GM21529 (cell line): ENCODE data around the gene IL15RA.
"Not testable (repeated sequence)": the region's sequence is repeated elsewhere in the genome, so short reads cannot be mapped to it uniquely, and the experiment has no call there.

Source experiments
- ATAC-seq: cut with Tn5 transposase; IDR thresholded peaks from one replicate; pipeline ENCODE4 v1.9.1; 2021; ENCODE audit not compliant: unreplicated experiment

Gene IL15RA

GRCh38 chr10:5951721-5952407 is 25.5 kb downstream of the IL15RA start:
- ATAC-seq = no peak

DNA sequence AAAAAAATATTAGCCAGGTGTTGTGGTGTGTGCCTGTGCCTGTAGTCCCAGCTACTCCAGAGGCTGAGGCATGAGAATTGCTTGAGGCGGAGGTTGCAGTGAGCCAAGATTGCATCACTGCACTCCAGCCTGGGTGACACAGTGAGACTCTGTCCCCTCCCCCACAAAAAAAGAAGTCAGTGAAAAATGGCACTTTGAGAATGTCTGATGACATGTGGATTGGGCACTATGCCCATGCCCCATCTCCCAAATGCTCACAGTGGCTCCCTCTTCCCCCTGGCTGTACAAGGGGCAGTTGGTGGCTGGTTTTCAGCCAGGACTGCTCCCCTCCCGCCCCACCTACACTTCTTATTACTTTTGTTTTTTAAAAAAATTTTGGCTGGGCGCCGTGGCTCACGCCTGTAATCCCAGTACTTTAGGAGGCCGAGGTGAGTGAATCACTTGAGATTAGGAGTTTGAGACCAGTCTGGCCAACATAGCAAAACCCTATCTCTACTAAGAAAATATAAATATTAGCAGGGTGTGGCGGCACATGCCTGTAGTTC is 26.1 kb downstream of the IL15RA start:
- ATAC-seq = no peak

DNA sequence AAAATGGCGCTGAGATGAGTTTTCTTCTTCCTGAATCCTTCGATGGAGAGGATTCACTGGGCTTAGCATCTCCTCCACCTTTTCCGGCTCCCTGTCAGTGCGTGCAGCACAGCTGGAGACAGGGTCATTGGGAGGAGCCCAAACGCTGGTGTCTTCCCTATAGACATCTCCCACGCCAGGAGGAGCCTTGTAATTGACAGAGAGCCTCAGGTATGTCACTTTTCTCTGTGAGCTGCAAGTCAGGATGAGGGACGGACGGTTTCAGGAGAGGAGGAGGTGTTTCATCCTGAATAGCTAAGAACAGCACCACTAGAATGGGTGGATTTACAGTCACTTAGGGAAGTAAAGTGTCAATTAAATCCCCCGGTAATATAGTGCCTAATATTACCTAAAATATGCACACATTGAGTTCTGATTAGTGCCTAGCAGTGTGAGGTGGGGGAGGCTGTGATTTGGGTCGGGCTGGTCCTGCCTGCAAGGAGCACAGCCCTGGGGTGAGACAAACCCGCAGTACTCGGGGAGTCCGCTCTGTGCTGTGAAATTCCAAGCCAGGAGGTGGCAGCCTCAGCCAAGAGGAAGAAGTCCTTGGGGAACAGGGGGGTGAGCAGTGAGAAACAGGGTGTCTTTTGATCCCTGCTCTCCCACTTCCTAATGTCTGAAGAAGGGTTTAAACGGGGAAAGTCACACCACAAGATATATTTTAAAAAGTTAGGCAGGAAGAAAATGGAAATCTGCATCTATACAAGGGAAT is 28.2 kb downstream of the IL15RA start:
- ATAC-seq = no peak

GRCh38 chr10:5948208-5948585 is 29.1 kb downstream of the IL15RA start:
- no peak for ATAC-seq

DNA sequence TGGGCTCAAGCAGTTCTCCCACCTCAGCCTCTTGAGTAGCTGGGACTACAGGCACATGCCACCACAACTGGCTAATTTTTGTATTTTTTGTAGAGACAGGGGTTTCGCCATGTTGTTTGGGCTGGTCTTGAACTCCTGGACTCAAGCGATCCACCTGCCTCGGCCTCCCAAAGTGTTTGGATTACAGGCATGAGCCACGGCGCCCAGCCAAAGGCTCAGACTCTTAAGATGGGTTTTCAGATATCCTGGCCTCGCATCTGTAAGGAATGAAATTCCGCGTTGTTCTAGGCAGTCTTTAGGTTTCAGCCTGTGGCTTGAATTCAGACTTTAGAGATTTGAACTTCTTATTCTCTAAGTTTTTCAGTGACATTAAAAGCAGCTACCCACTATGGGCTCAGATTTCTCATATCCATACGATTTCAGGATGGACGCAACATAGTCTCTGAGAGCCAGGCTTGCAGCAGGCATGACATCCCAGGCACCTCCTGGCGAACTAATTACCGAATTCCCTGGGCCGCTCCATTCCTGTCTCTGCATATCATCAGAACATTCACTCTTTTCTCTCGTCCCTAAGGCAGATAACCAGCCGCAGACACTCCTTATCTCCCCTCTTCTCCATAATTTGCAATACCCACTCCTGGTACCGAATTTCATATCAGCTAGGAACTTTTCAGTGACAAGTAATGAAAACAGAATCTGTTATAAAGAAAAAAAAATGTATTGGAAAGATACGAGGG is 29.7 kb downstream of the IL15RA start:
- ATAC-seq = no peak

GRCh38 chr10:5946786-5947185 is 30.6 kb downstream of the IL15RA start:
- ATAC-seq = no peak

- not testable (repeated sequence) for ATAC-seq
These were observed 30.9 kb downstream of the IL15RA start for GRCh38 chr10:5946419-5946775.

DNA sequence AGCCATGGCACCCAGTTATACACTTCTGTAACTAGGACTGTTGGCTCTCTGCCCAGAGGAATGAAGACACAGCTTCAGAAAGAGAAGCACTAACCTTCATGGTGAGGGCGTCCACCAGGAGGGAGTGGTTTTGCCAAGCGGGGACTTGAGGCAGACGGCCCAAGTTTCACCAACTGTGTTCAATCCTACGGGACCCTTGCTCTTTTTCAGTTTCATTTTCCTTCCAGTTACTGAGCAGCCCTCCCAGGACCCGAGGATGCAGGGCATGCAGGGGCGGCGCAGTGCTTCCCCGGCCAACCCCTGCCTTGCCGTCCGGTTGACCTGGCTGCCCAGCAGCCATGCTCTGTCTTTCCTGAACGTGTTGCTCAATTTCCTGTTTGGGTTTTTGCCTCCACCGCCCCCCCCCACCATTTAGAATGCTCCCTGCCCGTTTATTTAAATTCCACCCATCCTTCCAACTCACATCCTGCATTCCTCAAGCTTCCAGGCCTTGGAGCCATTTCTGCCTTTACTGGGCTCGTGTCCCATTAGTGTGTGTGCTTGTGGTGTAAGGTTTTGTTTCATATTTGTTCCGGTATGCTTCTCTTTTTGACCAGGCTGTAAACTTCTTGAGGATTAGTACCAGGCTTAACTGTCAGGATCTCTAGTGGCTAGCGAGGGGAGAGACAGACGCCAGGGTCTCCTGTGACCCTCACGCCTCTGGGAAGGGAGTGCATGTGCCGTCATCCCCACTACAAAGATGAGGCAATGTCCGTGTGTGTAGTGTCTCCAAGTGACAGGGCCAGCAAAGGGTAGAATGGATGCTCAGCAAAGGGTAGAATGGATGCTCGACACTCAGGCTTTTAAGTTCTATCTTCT is 31.6 kb downstream of the IL15RA start:
- ATAC-seq = no peak

DNA sequence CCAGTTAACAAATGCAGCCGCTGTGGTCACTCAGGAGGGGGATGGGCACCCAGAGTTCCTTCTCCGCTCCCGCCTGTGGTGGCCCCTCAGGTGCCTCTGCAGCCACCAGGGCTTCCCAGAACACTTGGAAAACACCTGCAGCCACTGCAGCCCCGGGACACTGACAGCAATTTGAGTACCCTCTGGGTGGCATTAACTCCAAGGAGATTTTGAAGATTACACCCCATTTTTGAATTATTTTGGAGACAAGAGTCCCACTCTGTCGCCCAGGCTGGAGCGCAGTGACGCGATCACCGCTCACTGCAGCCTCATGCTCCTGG is 32.2 kb downstream of the IL15RA start:
- ATAC-seq = no peak

DNA sequence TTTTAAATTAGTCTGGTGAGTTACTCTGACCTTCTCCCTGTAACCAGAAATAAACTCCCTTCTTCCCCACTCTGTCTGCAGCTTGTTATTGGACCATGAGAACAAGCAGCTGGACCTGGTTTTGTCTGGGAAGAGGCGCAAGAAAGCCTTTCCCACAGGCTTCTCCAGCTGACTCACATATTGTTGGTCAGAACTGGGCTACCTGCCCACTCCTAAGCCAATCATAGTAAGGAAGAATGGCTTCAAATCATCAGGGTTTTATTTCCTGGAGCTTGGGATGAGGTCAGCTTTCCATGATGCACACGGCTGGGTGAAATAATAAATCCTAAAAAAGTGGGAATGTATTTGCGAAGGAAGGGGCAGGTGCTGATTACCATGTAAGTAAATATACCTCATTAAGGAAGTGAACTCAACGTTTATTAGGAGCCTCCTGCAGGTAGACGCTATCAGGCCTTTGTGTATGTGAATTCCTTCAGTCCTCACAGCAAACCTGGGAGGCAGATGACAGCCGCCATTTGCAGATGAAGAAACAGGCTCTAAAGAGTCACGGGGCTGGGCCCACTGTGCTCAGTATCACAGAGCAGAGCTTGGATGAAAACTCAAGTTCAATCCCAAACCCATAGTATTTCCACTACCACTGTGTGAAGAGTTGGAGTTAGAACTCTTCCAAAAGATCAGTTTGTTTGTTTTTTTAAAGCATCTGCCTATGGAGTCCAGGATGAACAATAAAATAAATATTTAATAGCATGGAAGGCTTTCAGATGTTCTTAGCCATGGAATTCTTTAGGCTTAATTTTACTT is 32.8 kb downstream of the IL15RA start:
- no peak for ATAC-seq

DNA sequence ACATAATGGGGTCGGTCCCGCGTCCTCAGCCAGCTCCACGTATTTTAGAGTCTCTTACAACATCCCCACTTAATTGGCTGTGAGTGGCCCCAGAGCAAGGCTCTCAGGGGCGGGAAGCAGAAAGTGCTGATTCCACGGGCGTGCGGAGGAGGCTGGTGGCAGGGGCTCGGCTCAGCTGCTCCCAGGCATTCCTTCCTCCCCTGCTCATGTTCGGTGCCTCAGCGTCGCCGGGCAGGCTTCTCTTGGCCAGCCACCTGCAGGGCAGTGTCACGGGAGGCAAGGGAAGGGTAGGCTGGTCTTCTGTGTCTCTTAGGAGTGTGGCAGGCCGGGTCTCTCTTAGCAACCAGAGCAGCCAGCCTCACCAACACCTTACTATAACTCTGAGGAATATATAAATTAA is 33.8 kb downstream of the IL15RA start:
- ATAC-seq = no peak

- ATAC-seq = no peak
These were observed 34.9 kb downstream of the IL15RA start for GRCh38 chr10:5942474-5942873.

DNA sequence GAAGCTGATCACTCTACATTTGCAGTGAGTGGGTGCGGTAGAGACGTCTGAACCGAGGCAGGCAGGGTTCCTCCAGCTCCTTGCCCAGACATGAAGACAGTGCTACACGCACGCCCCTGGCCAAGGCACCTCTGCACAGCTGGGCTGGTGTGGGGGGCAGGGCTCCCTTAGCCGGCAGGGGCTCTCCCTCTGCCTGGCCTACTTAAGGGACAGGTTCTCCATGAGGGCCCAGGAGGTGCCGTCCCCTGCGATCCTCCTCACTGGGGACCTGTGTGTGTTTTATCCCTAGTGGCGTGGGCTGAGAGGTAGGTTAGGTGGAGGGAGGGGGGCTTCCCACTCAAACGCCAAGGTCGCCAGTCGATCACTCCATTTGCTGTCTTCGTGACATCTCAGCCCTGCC is 35.3 kb downstream of the IL15RA start:
- ATAC-seq = no peak

- no peak for ATAC-seq
These were observed 35.8 kb downstream of the IL15RA start for GRCh38 chr10:5941579-5941978.

GRCh38 chr10:5940807-5941218 is 36.5 kb downstream of the IL15RA start:
- no peak for ATAC-seq

DNA sequence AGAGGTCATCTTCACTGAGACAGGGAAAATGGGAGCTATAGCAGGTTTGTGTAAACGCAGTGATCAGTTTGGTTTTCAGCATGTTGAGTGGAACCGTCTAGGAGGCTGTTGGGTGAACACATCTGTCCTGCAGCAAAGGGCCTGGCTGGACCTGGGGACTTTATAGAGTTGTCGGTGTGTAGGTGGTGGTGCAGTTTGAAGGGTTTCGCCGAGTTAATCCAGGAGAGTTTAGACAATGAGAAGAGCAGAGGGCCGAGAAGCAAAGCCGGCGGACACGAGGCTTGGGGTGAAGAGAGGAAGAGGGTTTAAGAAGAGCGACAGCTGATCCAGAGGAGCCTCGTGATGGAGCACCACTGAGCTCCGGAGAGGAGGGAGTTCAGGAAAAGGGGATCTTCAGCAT is 39.1 kb downstream of the IL15RA start:
- no peak for ATAC-seq

DNA sequence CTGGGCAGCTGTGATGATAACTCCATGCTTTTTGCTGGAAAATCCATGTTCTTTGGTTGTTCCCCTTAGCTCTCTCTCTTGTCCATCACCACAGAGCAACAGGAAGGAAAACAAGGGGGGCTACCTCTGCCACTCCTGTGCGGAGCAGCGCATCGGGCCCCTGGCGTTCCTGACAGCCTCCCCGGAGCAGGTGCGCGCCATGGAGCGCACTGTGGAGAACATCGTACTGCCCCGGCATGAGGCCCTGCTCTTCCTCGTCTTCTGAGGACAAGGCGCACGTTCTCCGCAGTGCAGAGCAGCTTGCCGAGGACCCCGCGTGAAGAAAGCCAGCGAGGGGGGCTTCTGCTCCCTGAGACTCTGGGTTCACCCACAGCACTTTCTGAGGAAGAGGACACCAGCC is 40.3 kb downstream of the IL15RA start:
- no peak for ATAC-seq

- no peak for ATAC-seq
These were observed 41.7 kb downstream of the IL15RA start for GRCh38 chr10:5935628-5936027.

DNA sequence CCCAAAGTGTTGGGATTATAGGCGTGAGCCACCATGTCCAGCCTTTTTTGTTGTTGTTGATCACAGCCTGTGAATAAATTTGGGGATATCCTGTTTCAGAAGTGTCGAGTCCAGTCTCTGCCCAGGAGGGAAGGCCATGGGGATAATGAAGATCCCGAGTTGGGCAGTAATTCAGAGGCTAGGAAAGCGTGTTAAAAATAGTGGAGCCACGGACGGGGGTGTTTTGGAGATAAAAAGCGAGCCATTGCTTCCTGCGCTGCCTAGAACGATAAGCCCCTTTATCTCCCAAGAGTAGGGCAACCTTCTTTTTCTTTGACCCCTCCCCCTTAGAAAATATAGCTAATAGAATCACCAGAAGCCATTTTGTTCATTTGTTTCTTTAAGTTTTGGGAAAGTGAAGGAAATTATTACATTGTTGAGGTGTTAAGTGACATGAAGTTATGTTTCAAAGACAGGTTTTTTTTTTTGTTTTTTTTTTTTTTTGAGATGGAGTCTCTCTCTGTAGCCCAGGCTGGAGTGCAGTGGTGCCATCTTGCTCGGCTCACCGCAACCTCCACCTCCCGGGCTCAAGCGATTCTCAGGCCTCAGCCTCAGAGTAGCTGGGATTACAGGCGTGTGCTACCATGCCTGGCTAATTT is 43.3 kb downstream of the IL15RA start:
- no peak for ATAC-seq

GRCh38 chr10:5932345-5932744 is 45.0 kb downstream of the IL15RA start:
- ATAC-seq = no peak
